Nephron (organoid): ENCODE data around the gene PLPP3.

Experiments
- H3K27ac Mint-ChIP-seq, 3 experiments: 2 replicates each; pipeline ENCODE4 v1.8.0; 2020; ENCODE audit warnings: mixed read lengths in 3 of 3, mild to moderate bottlenecking in 2 of 3, moderate library complexity in 1 of 3
- H3K27me3 Mint-ChIP-seq: 2 replicates; pipeline ENCODE4 v1.8.0; 2021; ENCODE audit warnings: low read depth, mild to moderate bottlenecking, moderate library complexity, mixed read lengths
- H3K36me3 Mint-ChIP-seq: 2 replicates; pipeline ENCODE4 v1.8.0; 2020; ENCODE audit warnings: low read depth, mixed read lengths
- H3K4me1 Mint-ChIP-seq: 2 replicates; pipeline ENCODE4 v1.8.0; 2020; ENCODE audit warnings: mixed read lengths
- H3K4me3 Mint-ChIP-seq, 3 experiments: 2 replicates each; pipeline ENCODE4 v1.8.0; 2020; ENCODE audit warnings: mild to moderate bottlenecking in 3 of 3, mixed read lengths in 3 of 3, moderate library complexity in 2 of 3
- H3K9me3 Mint-ChIP-seq: 2 replicates; pipeline ENCODE4 v1.8.0; 2020; ENCODE audit warnings: mixed read lengths
- CTCF ChIP-seq, 3 experiments: fragments of 200-600 bp; sonication (generic); IDR thresholded peaks; one replicate each; pipeline ENCODE4 v1.5.0; 2021; ENCODE audit warnings: antibody characterized with exemption in 3 of 3; ENCODE audit not compliant: unreplicated experiment in 3 of 3

The PLPP3 gene

GRCh38 chr1:56516539-56517252, 62.7 kb downstream of the PLPP3 start:
- TF ChIP-seq CTCF (IDR thresholded peaks at IDR 0.05; ENCODE audit: unreplicated experiment in 3 of 3) = no peak
- Mint-ChIP-seq H3K27me3 (no peaks in the 10 kb centered on the region), H3K9me3 (no peaks in the 10 kb centered on the region), H3K27ac (peak overlapping the region; percentile 84 to 98 (median 92)), H3K36me3 (peaks cover 74% of the 10 kb centered on the region), H3K4me3 (no peak overlapping the region), H3K4me1 (peaks cover 16% of the 10 kb centered on the region)

DNA sequence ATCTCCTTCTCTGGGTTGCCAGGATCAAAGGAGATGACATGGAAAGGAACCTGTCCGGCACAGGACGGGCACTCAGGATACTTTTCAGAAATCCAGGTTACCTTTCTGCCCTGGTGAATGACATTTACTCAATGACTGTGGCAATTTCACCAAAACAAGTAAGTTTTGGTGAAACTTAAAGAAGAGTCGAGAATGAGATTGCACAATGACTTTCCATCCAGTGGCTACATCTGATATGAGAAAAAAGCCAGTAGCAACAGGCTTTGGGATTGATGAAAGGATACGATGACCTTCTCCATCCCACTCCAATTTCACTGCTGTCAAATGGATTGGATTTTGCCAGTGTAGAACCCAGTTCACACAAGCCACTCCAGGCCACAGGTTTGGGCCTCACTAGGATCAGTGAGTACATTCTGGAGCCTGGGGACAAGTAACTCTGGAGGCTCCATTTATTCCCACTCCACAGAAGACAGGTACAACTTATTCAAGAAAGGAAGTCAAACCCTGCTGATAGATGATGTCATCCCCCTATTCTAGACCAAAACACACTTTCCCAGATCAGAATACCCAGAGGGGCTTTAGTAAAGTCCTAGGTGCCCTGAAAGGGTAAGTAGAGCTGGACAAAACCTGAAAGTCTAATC, 63.3 kb downstream of the PLPP3 start:
- no peak for TF ChIP-seq CTCF (IDR thresholded peaks at IDR 0.05; ENCODE audit: unreplicated experiment in 3 of 3)
- Mint-ChIP-seq H3K27ac (peak overlapping the region in 2 of 3 experiments; percentile 92 to 98), H3K27me3 (no peaks in the 10 kb centered on the region), H3K36me3 (peaks cover 74% of the 10 kb centered on the region), H3K4me3 (no peak overlapping the region), H3K4me1 (peaks cover 14% of the 10 kb centered on the region), H3K9me3 (no peaks in the 10 kb centered on the region)

GRCh38 chr1:56512724-56513494, 66.5 kb downstream of the PLPP3 start:
- peaks cover 32% of the 10 kb centered on the region for H3K4me1 Mint-ChIP-seq
- H3K9me3 Mint-ChIP-seq = no peaks in the 10 kb centered on the region
- no peaks in the 10 kb centered on the region for H3K27me3 Mint-ChIP-seq
- peaks cover 67% of the 10 kb centered on the region for H3K36me3 Mint-ChIP-seq
- no peak overlapping the region for H3K4me3 Mint-ChIP-seq
- H3K27ac Mint-ChIP-seq = peak overlapping the region in 1 of 3 experiments; percentile 9
- TF ChIP-seq CTCF (IDR thresholded peaks at IDR 0.05; ENCODE audit: unreplicated experiment in 3 of 3) = no peak

DNA sequence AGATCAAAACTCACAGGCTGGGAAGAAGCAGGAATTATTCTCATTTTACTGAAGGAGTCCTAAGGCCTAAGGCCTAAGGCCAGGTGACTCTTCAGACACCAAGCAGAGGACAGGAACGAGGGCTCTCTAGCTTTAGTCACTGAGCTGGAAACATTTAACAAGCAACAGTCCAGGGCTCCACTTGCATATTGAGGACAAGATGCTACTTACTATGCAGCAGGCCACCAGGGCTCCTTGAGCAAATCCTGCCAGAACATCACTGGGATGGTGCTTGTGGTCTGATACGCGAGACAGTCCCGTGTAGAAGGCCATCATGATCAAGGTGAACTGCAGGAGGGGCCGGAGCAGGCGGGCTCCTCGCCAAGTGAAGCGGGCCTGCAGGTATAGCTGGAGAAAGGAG, 67.6 kb downstream of the PLPP3 start:
- Mint-ChIP-seq H3K27me3 (no peaks in the 10 kb centered on the region), H3K4me1 (peaks cover 41% of the 10 kb centered on the region), H3K4me3 (no peak overlapping the region), H3K36me3 (peaks cover 69% of the 10 kb centered on the region), H3K9me3 (no peaks in the 10 kb centered on the region), H3K27ac (peak overlapping the region in 1 of 3 experiments; percentile 59)
- TF ChIP-seq CTCF (IDR thresholded peaks at IDR 0.05; ENCODE audit: unreplicated experiment in 3 of 3) = no peak

GRCh38 chr1:56511364-56511763, 68.0 kb downstream of the PLPP3 start:
- H3K9me3 Mint-ChIP-seq = no peaks in the 10 kb centered on the region

More at GRCh38 chr1:56511364-56511763, 68.0 kb downstream of the PLPP3 start:
- Mint-ChIP-seq H3K27ac (peak overlapping the region in 2 of 3 experiments; percentile 67 to 81), H3K4me1 (peaks cover 45% of the 10 kb centered on the region), H3K27me3 (no peaks in the 10 kb centered on the region), H3K36me3 (peaks cover 69% of the 10 kb centered on the region), H3K4me3 (no peak overlapping the region)
- no peak for TF ChIP-seq CTCF (IDR thresholded peaks at IDR 0.05; ENCODE audit: unreplicated experiment in 3 of 3)
